HG03571 (cell line): ENCODE results near the gene STXBP6.

ENCODE experiments used
- ATAC-seq: cut with Tn5 transposase; IDR thresholded peaks from one replicate; pipeline ENCODE4 v1.9.1; 2021; ENCODE audit not compliant: unreplicated experiment

Gene STXBP6

GRCh38 chr14:25052921-25053320, 3.0 kb upstream of the STXBP6 start:
- no peak for ATAC-seq

- ATAC-seq, result no peak
These were observed 2.4 kb upstream of the STXBP6 start for GRCh38 chr14:25052385-25052784.

GRCh38 chr14:25050269-25051150, 563 bp upstream of the STXBP6 start:
- no peak for ATAC-seq

GRCh38 chr14:25049093-25049567, 817 bp downstream of the STXBP6 start:
- no peak for ATAC-seq

GRCh38 chr14:25048170-25049016, 1.6 kb downstream of the STXBP6 start:
- no peak for ATAC-seq

- ATAC-seq, result no peak
These were observed 3.5 kb downstream of the STXBP6 start for GRCh38 chr14:25046301-25046943.

- ATAC-seq, result no peak
These were observed 5.7 kb downstream of the STXBP6 start for GRCh38 chr14:25044106-25044698.

GRCh38 chr14:25042362-25043299, 7.3 kb downstream of the STXBP6 start:
- no peak for ATAC-seq

GRCh38 chr14:25041898-25042297, 8.0 kb downstream of the STXBP6 start:
- no peak for ATAC-seq

- no peak for ATAC-seq
These were observed 8.5 kb downstream of the STXBP6 start for GRCh38 chr14:25041484-25041883.

- no peak for ATAC-seq
These were observed 10.0 kb downstream of the STXBP6 start for GRCh38 chr14:25039933-25040332.

- ATAC-seq, result no peak
These were observed 11.8 kb downstream of the STXBP6 start for GRCh38 chr14:25038044-25038668.

- no peak for ATAC-seq
These were observed 12.9 kb downstream of the STXBP6 start for GRCh38 chr14:25037032-25037431.

- no peak for ATAC-seq
These were observed 14.9 kb downstream of the STXBP6 start for GRCh38 chr14:25034803-25035681.

- no peak for ATAC-seq
These were observed 16.6 kb downstream of the STXBP6 start for GRCh38 chr14:25033358-25033757.

GRCh38 chr14:25032092-25032784, 17.7 kb downstream of the STXBP6 start:
- ATAC-seq, result no peak

- no peak for ATAC-seq
These were observed 23.3 kb downstream of the STXBP6 start for GRCh38 chr14:25026476-25027137.
